Measurements from ENCODE around the gene GLOD5.

Gene GLOD5

GRCh38 chrX:48737213-48737938 is 24.2 kb upstream of the GLOD5 start:
- TF ChIP-seq, protein P1, sequence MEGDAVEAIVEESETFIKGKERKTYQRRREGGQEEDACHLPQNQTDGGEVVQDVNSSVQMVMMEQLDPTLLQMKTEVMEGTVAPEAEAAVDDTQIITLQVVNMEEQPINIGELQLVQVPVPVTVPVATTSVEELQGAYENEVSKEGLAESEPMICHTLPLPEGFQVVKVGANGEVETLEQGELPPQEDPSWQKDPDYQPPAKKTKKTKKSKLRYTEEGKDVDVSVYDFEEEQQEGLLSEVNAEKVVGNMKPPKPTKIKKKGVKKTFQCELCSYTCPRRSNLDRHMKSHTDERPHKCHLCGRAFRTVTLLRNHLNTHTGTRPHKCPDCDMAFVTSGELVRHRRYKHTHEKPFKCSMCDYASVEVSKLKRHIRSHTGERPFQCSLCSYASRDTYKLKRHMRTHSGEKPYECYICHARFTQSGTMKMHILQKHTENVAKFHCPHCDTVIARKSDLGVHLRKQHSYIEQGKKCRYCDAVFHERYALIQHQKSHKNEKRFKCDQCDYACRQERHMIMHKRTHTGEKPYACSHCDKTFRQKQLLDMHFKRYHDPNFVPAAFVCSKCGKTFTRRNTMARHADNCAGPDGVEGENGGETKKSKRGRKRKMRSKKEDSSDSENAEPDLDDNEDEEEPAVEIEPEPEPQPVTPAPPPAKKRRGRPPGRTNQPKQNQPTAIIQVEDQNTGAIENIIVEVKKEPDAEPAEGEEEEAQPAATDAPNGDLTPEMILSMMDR (conservative IDR thresholded peaks at IDR 0.05), result no peak
- TF ChIP-seq ZFX (IDR thresholded peaks at IDR 0.05), result peak; percentile 30; the same call in 1 of the 2 replicates
- peak overlapping the region; percentile 88 for H3K27ac ChIP-seq

- 0 out of 2 replicates have a peak, but pooled peaks have one; percentile 3 for TF ChIP-seq ZFX (IDR thresholded peaks at IDR 0.05)
- TF ChIP-seq, protein P1 (conservative IDR thresholded peaks at IDR 0.05), result no peak
- peak overlapping the region; percentile 88 for H3K27ac ChIP-seq
Measured at GRCh38 chrX:48737940-48738339, 23.6 kb upstream of the GLOD5 start.

- no peak for TF ChIP-seq ZFX (IDR thresholded peaks at IDR 0.05)
- TF ChIP-seq, protein P1 (conservative IDR thresholded peaks at IDR 0.05), result no peak
- no peak overlapping the region for H3K27ac ChIP-seq
Measured at GRCh38 chrX:48741834-48742233, 19.7 kb upstream of the GLOD5 start.

GRCh38 chrX:48745222-48745621 is 16.3 kb upstream of the GLOD5 start:
- TF ChIP-seq ZFX (IDR thresholded peaks at IDR 0.05), result no peak
- TF ChIP-seq, protein P1 (conservative IDR thresholded peaks at IDR 0.05), result no peak

DNA sequence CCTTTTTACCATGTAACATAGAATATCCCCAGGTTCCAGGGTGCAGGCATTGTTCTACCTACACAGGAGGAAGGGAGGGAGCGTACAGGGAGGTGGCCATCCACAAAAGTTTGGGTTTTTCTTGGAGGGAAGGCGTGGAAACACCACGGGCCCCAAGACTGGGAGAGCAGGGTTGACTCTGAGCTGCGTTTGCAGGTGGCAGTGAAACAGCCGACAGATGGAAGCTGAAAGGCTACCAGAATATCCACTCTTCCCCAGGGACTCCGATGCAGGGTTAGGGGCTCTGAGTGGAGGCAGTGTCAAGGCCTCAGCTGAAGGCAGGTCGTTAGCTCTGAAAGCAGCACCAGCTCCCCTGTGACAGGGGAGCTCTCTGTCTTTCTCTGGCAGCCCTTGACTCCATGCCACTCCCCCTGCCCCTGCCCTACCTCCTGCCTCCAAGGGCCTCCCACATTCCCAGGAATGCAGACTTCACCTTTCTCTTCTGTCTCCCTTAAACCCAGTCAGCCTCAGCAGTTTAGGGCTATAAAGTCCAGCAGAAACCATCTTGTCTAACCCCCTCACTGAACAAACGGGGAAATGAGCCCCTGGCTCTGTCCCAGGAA is 14.0 kb upstream of the GLOD5 start:
- H3K27ac ChIP-seq, result no peak overlapping the region
- TF ChIP-seq ZFX (IDR thresholded peaks at IDR 0.05), result no peak
- TF ChIP-seq, protein P1 (conservative IDR thresholded peaks at IDR 0.05), result no peak

More at GRCh38 chrX:48745222-48745621, 16.3 kb upstream of the GLOD5 start:
- no peak overlapping the region for H3K27ac ChIP-seq

DNA sequence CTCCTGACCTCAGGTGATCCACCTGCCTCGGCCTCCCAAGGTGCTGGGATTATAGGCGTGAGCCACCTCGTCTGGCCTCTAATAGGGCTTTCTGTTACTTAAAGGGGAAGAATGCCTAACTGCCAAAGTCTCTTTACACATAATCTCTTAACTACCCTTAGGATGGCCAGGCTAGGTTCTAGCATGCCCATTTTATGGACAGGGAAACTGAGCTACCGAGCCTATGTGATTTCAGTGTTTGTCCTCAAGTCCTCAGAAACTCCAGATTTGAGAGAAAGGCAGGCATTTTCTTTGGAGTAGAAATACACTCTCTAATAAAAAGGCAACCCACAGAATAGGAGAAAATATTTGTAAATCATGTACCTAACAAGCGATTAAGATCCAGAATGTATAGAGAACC is 12.4 kb upstream of the GLOD5 start:
- no peak overlapping the region for H3K27ac ChIP-seq
- no peak for TF ChIP-seq ZFX (IDR thresholded peaks at IDR 0.05)
- TF ChIP-seq, protein P1 (conservative IDR thresholded peaks at IDR 0.05), result no peak

DNA sequence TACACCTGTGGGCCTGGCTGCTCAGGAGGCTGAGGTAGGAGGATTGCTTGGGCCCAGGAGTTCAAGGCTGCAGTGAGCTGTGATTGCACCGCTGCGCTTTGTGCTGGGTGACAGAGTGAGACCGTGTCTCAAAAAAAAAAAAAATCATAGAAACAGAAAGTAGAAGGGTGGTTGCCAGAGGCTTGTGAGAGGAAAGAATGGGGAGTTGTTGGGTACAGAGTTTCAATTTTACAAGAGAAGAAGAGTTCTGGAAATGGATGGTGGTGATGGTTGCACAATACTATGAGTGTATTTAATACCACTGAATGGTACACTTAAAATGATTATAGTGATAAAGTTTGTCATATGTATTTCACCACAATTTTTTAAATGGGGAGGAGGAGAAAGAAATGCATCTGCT is 10.2 kb upstream of the GLOD5 start:
- TF ChIP-seq, protein P1 (conservative IDR thresholded peaks at IDR 0.05), result no peak
- no peak for TF ChIP-seq ZFX (IDR thresholded peaks at IDR 0.05)
- no peak overlapping the region for H3K27ac ChIP-seq

Data from C4-2B (cell line).